ENCODE results near the gene ADISSP.

- no peak for TF ChIP-seq EZH2 (IDR thresholded peaks at IDR 0.05)
- TF ChIP-seq MAX (IDR thresholded peaks at IDR 0.05) = no peak
- TF ChIP-seq POLR2AphosphoS5 (IDR thresholded peaks at IDR 0.05; ENCODE audit: low read depth, low read length) = no peak
- TF ChIP-seq CTCF (IDR thresholded peaks at IDR 0.05 in 2 of 3, conservative IDR thresholded peaks at IDR 0.05 in 1 of 3; ENCODE audit: borderline replicate concordance in 1 of 3, insufficient read depth in 1 of 3, low read depth in 2 of 3, low read length in 2 of 3) = no peak
Measured at GRCh38 chr20:3752386-3752759, 15.2 kb downstream of the ADISSP start.

Measured in HCT116 (cell line).